GM18498 (cell line): ENCODE data around the gene TNFAIP8L3.
"Not testable (repeated sequence)": the region's sequence is repeated elsewhere in the genome, so short reads cannot be mapped to it uniquely, and the experiment has no call there.

Source experiments
- ATAC-seq: cut with Tn5 transposase; IDR thresholded peaks from one replicate; pipeline ENCODE4 v1.9.1; 2021; ENCODE audit warnings: mild to moderate bottlenecking, moderate library complexity; ENCODE audit not compliant: unreplicated experiment

The TNFAIP8L3 gene

DNA sequence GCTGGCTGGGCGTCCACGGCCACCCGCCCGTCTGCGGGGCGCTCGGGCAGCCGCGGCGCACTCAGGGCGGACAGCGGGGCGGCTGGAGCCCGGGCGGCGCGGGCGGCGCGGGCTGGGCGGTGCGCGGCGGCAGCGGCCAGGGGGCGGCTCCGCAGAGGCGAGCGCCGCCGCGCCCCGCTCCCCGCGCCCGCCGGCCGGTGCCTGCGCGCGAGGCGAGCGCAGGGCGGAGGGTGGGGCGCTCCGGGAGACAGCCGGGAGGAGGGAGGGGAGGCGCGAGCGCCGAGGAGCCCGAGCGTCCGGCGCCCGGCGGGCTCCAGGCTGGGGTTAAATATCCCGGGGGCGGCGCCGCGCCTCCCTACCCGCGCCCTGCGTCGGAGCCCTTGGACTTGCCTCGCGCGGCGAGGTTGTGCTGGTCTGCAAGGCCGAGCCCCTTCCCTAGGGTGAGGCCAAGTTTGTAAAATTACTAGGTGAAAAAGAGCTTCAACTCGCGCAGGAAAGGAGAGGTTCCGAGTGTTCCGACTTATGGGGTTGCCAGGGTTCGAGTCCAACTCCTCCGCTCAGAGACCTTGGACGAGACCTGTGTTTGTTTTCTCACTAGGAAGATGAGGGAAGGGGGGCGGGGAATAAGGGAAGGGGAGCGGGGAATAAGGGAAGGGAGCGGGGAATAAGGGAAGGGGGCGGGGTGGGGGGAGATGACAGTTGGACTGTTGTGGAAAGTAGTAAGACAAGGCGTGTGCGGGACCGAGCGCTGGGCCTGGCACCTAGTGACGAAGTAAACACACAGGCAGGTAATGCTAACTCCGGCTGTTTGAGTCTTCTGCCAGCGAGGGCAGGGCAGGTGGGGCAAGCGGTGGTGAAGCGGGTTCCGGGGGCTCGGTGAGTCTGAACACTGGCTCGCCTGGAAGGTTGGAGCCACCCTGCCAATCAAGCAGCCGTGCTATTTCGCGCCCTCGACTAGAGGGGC is at the start of gene TNFAIP8L3:
TSS of gene TNFAIP8L3 (minus strand) at position 301 of the 964 bp plus-strand sequence. CDS start 311 bp downstream, outside the sequence.
- ATAC-seq = no peak

DNA sequence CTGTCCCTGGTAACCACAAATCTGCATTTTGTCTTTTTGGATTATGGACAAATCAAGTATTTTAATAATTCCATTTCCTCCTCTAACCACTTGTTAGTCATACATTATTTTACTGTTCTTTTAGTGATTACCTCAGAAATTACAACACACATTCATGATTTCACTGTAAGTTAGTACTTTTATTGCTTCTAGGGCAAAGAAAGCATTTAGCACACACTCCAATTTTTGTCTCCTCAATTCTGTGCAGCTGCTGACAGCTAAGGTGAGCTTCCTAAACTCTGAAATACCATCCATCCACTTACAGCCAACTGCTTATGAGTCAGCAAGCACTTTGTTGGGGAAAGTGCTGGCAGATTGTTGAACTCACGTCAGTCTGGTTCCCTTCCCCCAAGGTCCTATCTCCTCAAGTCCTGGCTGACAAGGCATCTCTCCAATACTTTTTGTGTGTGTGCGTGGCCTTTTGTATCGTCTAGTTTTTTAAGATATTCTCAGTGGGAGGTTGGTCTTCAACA is 49.4 kb upstream of the TNFAIP8L3 start:
- no peak for ATAC-seq

DNA sequence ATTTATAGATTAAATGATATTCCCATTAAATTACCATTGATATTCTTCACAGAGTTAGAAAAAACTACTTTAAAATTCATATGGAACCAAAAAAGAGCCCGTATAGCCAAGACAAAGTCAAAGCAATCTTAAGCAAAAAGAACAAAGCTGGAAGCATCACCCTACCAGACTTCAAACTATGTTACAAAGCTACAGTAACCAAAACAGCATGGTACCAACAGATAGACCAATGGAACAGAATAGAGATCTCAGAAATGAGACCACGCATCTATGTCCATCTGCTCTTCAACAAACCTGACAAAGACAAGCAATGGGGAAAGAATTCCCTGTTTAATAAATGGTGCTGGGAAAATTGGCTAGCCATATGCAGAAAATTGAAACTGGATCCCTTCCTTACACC is 45.6 kb upstream of the TNFAIP8L3 start:
- ATAC-seq = not testable (repeated sequence)

DNA sequence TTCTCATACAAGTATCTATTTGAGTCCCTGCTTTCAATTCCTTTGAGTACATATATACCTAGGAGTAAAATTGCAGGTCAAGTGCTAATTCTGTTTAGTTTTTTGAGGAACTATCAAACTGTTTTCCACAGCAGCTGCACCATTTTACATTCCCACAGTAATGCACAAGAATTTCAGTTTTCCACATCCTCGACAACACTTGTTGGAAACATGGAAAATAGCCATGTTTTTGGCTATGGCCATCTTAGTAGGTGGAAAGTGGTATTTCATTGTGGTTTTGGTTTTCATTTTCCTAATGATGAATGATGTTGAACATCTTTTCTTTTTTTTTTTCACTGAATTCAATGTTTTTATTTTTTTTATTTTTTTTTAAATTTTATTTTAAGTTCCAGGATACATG is 44.4 kb upstream of the TNFAIP8L3 start:
- no peak for ATAC-seq

DNA sequence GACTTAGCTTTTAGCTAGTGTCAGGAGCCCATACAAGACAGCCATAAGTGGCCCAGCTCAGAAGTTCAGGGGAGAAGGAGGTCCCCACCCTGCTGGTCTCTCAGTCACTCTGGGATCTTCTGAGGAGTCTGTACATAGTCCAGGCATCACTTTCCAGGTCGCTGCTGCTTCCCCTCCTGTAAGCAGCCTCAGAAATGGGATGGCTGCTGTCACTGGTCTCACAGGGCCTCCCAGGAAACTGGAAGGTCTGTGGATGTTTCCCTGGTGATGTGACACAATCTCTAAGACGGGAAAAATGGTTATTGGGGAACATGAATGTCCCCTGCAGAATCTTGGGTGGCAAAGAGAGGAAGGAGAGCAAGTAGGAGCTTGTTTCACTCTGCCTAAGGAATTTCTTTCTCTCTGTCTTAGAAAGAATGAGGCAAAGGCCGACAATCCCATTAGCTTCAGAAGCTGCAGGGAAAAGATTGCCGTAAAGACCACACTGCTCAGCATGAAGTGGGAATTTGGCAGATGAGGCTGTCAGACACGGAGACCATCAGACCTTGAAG is 43.2 kb upstream of the TNFAIP8L3 start:
- ATAC-seq = no peak

DNA sequence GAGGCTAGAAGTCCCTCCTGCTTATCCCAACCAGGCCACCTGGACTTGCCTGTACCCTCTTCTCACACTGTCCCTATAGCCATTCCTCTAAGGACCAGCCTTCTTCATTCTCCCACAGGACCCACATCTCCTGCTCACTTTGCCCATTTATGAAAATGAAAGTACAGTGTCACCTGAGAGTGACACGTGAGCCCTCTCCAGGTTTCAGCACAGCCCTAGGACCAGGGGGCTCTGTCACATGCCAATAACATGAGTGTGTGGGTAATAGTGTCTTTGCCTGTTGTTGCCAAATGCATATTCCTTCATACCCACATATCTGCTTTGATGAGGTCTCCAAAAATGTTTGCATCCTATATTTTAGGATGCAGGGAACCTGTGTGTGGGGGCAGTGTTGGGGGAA is 42.3 kb upstream of the TNFAIP8L3 start:
- ATAC-seq = no peak

DNA sequence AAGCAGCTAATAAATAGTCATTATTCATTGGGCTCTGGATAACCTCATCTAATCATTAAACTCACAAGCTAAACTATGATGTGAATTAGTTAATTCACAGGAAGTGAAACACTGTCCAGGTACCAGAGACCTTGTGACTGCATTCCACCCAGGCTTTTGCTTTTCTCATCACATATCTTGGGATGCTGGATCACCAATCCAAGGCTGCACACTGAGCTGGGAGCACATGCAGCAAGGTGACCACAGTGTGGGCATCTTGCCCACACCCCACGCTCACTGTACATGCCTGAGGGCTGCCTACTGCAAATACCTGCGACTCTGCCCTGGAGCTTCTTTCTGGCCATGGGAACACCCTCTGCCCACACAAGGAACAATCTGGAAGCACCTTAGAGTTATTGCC is 40.6 kb upstream of the TNFAIP8L3 start:
- no peak for ATAC-seq

DNA sequence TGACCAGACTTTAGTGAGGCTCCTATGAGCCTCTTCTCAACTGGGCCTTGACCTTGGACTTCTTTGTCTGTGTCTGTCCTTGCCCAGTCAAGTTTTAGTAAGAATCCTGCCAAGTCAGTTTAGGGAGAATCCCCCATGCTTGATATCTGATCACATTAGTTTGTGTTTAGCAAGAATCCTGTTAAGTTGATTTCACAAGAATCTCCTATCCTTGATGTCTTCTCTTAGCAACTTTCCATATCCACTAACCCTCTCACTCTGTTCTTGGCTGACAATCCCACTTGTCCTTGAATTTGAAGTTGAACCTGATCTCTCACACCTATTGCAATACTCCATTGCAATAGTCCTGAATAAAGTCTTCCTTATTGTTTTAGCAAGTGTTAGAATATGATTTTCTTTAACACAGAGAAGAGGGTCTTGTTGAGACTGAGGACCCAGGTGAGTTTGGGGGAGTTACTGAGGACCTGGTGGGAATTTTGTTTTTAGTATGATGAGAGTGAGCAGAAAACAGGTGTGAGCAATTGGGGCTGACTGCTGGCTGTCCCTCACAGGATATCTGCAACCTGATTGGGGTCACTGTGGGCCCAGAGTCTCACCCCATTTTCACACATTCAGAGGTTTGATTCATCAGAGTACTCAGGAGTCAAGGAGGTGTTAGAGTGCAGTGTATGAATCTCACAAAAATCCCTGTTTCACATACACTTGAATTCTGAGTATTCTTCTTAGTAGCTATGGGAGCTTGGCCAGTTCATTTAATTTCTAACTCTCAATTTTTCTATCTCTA is 39.9 kb upstream of the TNFAIP8L3 start:
- no peak for ATAC-seq

DNA sequence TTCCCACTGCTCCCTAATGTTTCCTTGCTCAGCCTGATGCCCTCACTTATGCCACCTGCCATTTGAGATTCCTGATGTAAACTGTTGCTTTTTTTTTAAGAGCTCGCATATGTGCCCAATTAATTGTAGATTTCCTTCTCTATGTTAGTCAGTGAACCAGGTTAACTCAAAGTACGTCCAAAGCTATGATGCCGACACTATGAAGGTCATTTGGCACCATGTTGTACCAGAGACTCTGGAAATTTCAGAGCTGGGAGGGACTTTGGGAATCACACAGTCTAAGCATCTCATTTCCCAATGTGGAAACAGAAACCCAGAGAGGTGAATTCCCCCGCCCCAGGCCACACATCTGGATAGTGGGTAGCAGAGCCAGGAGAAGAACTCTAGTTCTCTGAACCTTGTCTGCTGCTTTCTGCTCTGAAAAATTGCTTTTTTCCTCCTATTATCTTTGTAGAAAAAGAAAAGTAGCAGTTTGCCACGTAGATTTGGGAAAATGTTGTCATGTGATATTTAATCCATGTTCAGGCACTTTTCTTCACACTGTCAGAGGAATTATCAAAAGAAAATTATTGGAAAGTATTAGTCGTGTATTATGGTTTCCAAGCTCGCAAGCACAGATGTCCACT is 38.5 kb upstream of the TNFAIP8L3 start:
- ATAC-seq = no peak

DNA sequence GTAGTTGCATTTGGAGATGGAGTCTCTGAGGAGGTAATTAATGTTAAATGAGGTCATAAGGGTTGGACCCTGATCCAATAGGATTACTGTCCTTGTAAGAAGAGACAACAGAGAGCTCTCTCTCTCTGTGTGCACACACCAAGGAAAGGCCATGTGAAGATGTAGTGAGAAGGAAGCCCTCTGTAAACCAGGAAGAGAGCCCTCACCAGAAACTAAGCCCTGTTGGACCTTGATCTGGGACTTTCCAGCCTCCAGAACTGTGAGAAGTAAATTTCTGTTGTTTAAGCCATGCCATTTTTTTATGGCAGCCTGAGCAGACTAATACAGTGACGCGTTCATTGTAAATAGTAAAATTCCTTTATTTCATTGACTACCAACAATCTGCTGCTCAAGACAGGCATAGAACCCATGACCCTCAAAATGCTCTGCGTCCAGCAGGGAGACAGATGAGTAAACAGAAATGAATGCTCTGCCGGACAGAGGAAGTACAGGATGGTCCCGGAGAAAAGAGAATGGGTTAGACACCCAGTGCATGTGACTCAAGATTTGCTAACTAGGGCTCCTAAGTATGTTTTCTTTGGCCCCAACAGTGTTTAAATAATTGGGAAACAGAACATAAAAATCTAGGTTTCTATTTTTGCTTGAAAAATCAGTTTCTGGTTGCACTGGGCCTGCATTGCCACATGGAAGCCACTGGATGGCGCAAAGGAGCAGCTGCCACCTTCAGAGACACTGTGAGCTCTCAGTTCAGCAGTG is 37.9 kb upstream of the TNFAIP8L3 start:
- no peak for ATAC-seq

DNA sequence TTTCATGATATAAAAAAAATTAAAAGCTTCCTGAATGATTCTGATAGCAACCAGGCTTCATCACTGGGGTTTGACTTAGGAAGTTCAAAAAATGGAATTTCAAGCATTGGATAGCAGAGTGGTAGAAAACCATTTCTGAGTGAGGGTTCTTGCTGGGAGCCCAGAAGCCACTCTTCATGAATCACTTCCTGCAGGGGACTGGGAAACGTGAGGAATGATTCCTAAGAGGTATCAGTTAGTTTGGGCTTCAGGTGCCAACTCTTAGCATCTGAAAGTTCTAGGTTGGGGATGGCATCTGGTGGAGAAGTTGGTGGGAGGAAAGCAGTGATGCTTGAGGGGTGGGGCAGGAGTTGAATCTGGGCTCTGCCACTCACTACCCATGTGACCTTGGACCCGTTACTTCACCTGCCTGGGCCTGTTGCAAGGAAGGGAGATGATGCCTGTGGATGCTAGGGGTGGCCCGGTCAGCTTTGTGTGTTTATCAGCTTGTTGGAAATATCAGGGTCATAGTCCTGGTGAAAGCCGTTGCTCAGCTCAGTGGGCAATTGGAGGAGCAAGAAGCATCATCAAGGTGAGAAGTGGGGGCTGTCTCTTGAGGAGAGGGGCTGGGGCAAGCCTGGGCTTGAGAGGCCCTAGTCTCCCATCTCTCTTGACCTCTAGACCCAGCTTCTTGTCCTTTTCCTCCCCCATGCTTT is 37.0 kb upstream of the TNFAIP8L3 start:
- ATAC-seq = no peak

DNA sequence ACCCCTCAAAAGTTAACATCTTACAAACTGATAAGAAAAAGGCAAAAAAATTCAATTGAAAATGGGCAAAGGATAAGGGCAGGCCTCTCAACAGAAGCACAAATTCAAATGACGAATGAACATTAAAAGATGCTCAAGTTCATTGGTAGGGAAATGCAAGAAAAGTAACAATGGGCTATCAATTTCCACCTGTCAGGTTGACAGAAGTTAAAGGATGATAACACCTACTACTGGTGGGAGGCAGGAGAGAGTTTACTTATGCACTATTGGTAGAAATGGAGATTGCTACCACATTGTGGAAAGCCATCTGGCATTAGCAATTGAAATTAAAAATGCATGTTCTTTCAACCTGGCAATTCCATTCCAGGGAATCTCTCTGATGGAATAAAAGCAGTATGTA is 35.6 kb upstream of the TNFAIP8L3 start:
- ATAC-seq = no peak

DNA sequence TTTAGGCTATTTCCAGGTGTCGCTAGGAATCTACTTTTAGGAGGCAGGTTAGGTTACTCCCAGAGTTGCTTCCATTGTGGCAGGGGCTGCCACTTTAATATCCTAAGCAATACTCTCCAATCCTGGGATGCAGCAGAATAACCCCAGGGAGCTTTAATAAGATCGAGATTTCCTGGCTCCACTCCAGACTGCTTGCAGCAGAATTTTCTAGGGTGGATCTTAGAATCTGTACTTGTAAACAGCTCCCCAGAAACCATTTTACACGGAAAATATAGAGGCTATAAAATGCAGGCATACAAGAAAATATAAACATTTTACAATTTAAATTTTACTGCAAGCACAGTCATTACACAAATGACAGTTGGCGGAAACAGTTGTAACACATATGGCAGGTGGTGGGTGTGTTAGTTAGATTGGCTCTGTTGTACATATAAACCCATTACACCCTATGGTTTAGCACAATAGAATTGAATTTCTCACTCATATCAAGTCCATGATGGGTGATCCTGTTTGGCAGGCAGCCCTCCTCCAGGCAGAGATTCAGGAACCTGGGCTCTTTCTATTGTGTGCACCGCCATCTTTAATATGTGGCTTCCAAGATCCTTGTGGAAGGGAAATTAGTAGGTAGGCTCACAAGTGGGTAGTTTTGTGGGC is 35.0 kb upstream of the TNFAIP8L3 start:
- no peak for ATAC-seq

DNA sequence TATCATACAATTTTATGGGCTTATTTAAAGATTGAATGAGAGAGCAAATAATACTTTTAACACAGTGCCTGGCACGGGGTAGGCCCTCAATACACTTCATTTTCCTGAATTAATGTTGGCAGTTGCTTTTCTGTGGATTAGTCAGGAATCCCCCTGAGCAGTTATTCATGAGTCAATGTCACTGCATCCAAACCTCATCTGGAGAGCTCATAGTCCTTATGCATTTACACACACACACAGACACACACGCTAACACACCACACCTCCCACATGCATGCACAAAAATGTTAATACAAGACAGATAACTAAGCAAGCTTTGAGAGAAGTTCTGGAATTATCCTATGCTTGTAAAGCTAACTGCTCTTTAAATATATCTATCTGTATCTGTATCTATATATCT is 34.0 kb upstream of the TNFAIP8L3 start:
- ATAC-seq = no peak

DNA sequence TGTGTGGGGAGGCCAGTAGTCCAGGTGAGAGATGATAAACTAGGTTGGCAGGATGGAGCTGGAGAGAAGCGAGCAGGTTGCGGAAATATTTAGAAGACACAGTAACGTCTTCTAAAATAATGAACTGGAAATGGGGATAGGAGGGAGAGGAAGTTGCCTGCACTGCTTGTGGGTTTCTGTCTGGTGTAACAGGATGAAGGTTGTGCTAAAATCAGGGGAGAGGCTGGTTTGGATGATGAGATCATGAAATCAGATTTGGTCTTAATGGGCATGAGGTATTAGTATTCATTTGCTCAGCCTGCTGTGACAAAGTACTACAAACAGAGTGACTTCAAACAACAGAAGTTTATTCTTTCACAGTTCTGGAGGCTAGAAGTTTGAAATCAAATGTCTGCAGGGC is 32.1 kb upstream of the TNFAIP8L3 start:
- ATAC-seq = no peak

DNA sequence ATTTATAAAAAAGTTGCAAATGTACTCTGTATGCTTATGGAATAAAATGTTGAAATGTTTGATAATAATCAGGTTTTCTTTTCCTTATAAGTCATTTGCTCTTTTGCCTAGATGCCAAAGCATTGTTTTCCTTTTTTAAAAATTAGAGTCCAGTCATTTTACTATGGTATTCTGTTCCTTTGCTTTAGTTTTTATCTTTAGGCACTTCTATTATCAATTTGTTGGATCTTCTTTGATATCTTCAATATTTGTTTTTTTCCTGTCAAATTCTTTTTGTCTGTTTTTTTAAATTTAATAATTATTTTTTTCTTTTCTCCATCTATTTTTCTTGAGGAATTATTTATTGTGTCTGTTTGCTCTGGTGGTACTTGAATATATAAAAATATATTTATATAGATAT is 28.3 kb upstream of the TNFAIP8L3 start:
- not testable (repeated sequence) for ATAC-seq

DNA sequence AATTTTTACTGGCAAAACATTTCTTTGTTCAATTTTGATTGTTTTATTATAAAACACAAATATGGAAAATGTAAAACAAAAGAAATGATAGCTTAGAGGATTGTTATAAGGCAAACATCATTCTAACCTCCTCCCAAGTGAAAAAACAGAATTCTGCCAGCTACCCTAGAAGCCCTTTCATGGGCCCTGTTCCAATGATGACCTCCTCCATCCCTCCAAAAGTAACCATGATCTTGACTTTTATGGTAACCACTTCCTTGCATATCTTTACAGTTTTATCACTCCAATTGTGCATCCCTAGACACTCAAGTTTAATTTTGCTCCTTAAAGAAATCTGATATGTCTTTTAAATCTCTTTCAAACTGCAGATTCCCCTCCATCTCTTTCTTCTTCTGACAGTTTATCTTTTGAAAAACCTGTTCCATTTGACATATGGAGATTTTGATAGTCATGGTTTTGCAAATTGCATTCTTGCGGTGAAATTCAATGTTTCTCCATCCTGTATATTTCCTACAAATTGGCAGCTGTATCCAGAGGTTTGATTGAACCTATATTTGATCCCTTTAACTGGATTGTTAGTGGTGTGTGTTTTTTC is 27.0 kb upstream of the TNFAIP8L3 start:
- no peak for ATAC-seq

DNA sequence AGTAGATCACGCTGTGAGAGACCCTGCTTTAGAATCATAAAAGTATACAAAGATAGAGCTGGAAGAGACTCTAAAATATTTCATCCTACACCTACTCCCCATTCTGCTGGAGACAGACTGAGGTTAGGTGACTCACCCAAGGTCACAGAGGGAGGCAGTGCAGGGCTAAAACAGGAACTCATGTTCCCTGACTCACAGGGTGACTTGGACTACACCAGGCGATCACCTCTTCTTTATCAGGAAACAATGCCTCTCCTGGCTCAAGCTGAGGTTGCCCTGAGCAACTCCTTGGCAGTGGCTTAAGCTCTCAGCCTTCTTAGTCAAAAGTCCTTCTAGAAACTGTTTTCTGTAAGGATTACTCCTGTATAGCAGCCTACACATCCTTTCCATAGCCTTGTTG is 26.4 kb upstream of the TNFAIP8L3 start:
- ATAC-seq = no peak

DNA sequence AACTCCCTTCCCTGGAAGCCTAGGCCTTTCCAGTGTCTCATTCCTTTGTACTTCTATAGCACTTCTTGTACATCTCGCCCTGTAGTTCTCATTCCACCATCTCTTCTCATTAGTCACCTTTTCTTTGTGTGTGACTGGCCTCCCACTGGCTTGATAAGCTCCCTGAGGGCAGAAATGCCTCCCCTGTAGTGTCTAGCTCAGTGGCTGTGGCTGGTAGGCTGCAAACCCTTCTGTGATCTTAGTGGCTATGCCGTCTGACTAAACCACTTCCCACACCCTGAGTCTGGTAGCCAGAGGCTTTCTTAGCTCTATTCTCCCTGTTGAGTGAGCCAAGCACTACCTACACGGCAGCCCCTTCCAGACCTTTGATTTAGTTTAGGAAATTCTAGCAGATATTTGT is 24.4 kb upstream of the TNFAIP8L3 start:
- ATAC-seq = no peak
